ENCODE data around the gene RHBG.

The RHBG gene

GRCh38 chr1:156385534-156386031 is 16.6 kb downstream of the RHBG start:
- H3K9me3 ChIP-seq: no peaks in the 10 kb centered on the region
- H3K36me3 ChIP-seq (replicated peaks): no peaks in the 10 kb centered on the region
- DNase-seq (ENCODE audit: low spot score in 2 of 2): peak; percentile 72 to 81
- in situ Hi-C loops (cut with MboI; ENCODE audit: low sequenced_read_pairs): loop anchor here (5.0 kb wide), 1 partner anchor 57 kb away; no protein-coding TSS in a partner anchor
- no peaks in the 10 kb centered on the region for H3K4me1 ChIP-seq
- peaks cover 21% of the 10 kb centered on the region for H3K27me3 ChIP-seq (ENCODE audit: low read depth)
- H3K4me3 ChIP-seq: no peak overlapping the region

- Histone ChIP-seq H3K4me3 (no peak overlapping the region), H3K36me3 (replicated peaks) (no peaks in the 10 kb centered on the region), H3K27me3 (ENCODE audit: low read depth) (peaks cover 21% of the 10 kb centered on the region), H3K9me3 (no peaks in the 10 kb centered on the region), H3K4me1 (no peaks in the 10 kb centered on the region)
- in situ Hi-C loops (cut with MboI; ENCODE audit: low sequenced_read_pairs): loop anchor here (5.0 kb wide), 1 partner anchor 56 kb away; no protein-coding TSS in a partner anchor
- DNase-seq (ENCODE audit: low spot score in 2 of 2): no peak
Measured at GRCh38 chr1:156386134-156386901, 17.3 kb downstream of the RHBG start.

- no peak for DNase-seq (ENCODE audit: low spot score in 2 of 2)
- Histone ChIP-seq H3K4me3 (no peak overlapping the region), H3K4me1 (no peaks in the 10 kb centered on the region), H3K36me3 (replicated peaks) (no peaks in the 10 kb centered on the region), H3K9me3 (no peaks in the 10 kb centered on the region), H3K27me3 (ENCODE audit: low read depth) (peaks cover 21% of the 10 kb centered on the region)
- in situ Hi-C loops (cut with MboI; ENCODE audit: low sequenced_read_pairs): loop anchor here (5.0 kb wide), 1 partner anchor 55 kb away; no protein-coding TSS in a partner anchor
Measured at GRCh38 chr1:156386949-156387869, 18.2 kb downstream of the RHBG start.

GRCh38 chr1:156387870-156388173 is 18.8 kb downstream of the RHBG start:
- Histone ChIP-seq H3K36me3 (replicated peaks) (no peaks in the 10 kb centered on the region), H3K4me3 (no peak overlapping the region), H3K4me1 (no peaks in the 10 kb centered on the region), H3K27me3 (ENCODE audit: low read depth) (peaks cover 21% of the 10 kb centered on the region), H3K9me3 (no peaks in the 10 kb centered on the region)
- no peak for DNase-seq (ENCODE audit: low spot score in 2 of 2)
- in situ Hi-C loops (cut with MboI; ENCODE audit: low sequenced_read_pairs): loop anchor here (5.0 kb wide), 1 partner anchor 54 kb away; no protein-coding TSS in a partner anchor

- Histone ChIP-seq H3K4me3 (no peak overlapping the region), H3K4me1 (no peaks in the 10 kb centered on the region), H3K36me3 (replicated peaks) (no peaks in the 10 kb centered on the region), H3K9me3 (no peaks in the 10 kb centered on the region), H3K27me3 (ENCODE audit: low read depth) (peaks cover 21% of the 10 kb centered on the region)
- in situ Hi-C loops (cut with MboI; ENCODE audit: low sequenced_read_pairs): loop anchor here (5.0 kb wide), 1 partner anchor 54 kb away; no protein-coding TSS in a partner anchor
- peak in 1 of 2 experiments; percentile 48 for DNase-seq (ENCODE audit: low spot score in 2 of 2)
Measured at GRCh38 chr1:156388174-156389137, 19.4 kb downstream of the RHBG start.

GRCh38 chr1:156389311-156389710 is 20.3 kb downstream of the RHBG start:
- H3K4me3 ChIP-seq: no peak overlapping the region
- in situ Hi-C loops (cut with MboI; ENCODE audit: low sequenced_read_pairs): loop anchor here (5.0 kb wide), 1 partner anchor 53 kb away; no protein-coding TSS in a partner anchor
- H3K4me1 ChIP-seq: no peaks in the 10 kb centered on the region
- H3K9me3 ChIP-seq: no peaks in the 10 kb centered on the region
- DNase-seq (ENCODE audit: low spot score in 2 of 2): no peak
- peaks cover 21% of the 10 kb centered on the region for H3K27me3 ChIP-seq (ENCODE audit: low read depth)
- no peaks in the 10 kb centered on the region for H3K36me3 ChIP-seq (replicated peaks)

- DNase-seq (ENCODE audit: low spot score in 2 of 2): no peak
- no peaks in the 10 kb centered on the region for H3K4me1 ChIP-seq
- no peaks in the 10 kb centered on the region for H3K9me3 ChIP-seq
- H3K4me3 ChIP-seq: no peak overlapping the region
- in situ Hi-C loops (cut with MboI; ENCODE audit: low sequenced_read_pairs): no loop called here
- peaks cover 21% of the 10 kb centered on the region for H3K27me3 ChIP-seq (ENCODE audit: low read depth)
- H3K36me3 ChIP-seq (replicated peaks): no peaks in the 10 kb centered on the region
Measured at GRCh38 chr1:156390469-156391365, 21.7 kb downstream of the RHBG start.

GRCh38 chr1:156391366-156391677 is 22.3 kb downstream of the RHBG start:
- Histone ChIP-seq H3K36me3 (replicated peaks) (no peaks in the 10 kb centered on the region), H3K4me1 (no peaks in the 10 kb centered on the region), H3K9me3 (no peaks in the 10 kb centered on the region), H3K4me3 (no peak overlapping the region), H3K27me3 (ENCODE audit: low read depth) (peaks cover 21% of the 10 kb centered on the region)
- no peak for DNase-seq (ENCODE audit: low spot score in 2 of 2)
- in situ Hi-C loops (cut with MboI; ENCODE audit: low sequenced_read_pairs): no loop called here

- Histone ChIP-seq H3K36me3 (replicated peaks) (no peaks in the 10 kb centered on the region), H3K4me3 (no peak overlapping the region), H3K4me1 (no peaks in the 10 kb centered on the region), H3K9me3 (no peaks in the 10 kb centered on the region), H3K27me3 (ENCODE audit: low read depth) (peaks cover 21% of the 10 kb centered on the region)
- no peak for DNase-seq (ENCODE audit: low spot score in 2 of 2)
- in situ Hi-C loops (cut with MboI; ENCODE audit: low sequenced_read_pairs): no loop called here
Measured at GRCh38 chr1:156391701-156392100, 22.7 kb downstream of the RHBG start.

GRCh38 chr1:156392452-156392853 is 23.4 kb downstream of the RHBG start:
- Histone ChIP-seq H3K4me1 (no peaks in the 10 kb centered on the region), H3K9me3 (no peaks in the 10 kb centered on the region), H3K4me3 (no peak overlapping the region), H3K27me3 (ENCODE audit: low read depth) (peaks cover 18% of the 10 kb centered on the region), H3K36me3 (replicated peaks) (no peaks in the 10 kb centered on the region)
- in situ Hi-C loops (cut with MboI; ENCODE audit: low sequenced_read_pairs): no loop called here
- peak in 1 of 2 experiments; percentile 23 for DNase-seq (ENCODE audit: low spot score in 2 of 2)

- DNase-seq (ENCODE audit: low spot score in 2 of 2): no peak
- H3K4me3 ChIP-seq: no peak overlapping the region
- in situ Hi-C loops (cut with MboI; ENCODE audit: low sequenced_read_pairs): no loop called here
- no peaks in the 10 kb centered on the region for H3K9me3 ChIP-seq
- H3K27me3 ChIP-seq (ENCODE audit: low read depth): peaks cover 13% of the 10 kb centered on the region
- H3K36me3 ChIP-seq (replicated peaks): no peaks in the 10 kb centered on the region
- H3K4me1 ChIP-seq: no peaks in the 10 kb centered on the region
Measured at GRCh38 chr1:156393095-156393494, 24.1 kb downstream of the RHBG start.

GRCh38 chr1:156394082-156394481 is 25.1 kb downstream of the RHBG start:
- in situ Hi-C loops (cut with MboI; ENCODE audit: low sequenced_read_pairs): no loop called here
- H3K4me1 ChIP-seq: no peaks in the 10 kb centered on the region
- no peak overlapping the region for H3K4me3 ChIP-seq
- H3K9me3 ChIP-seq: no peaks in the 10 kb centered on the region
- DNase-seq (ENCODE audit: low spot score in 2 of 2): no peak
- H3K27me3 ChIP-seq (ENCODE audit: low read depth): peaks cover 6% of the 10 kb centered on the region; the same call in 1 of the 2 replicates
- no peaks in the 10 kb centered on the region for H3K36me3 ChIP-seq (replicated peaks)
